Right kidney (tissue), 1 donor: Measurements from ENCODE around the gene SPIN1.

Experiments used
- DNase-seq: peaks from one replicate; pipeline ENCODE4 v3.0.0-alpha.2; 2016

Gene SPIN1

GRCh38 chr9:88435336-88435735 lies 47.1 kb downstream of the SPIN1 start:
- no peak for DNase-seq

- no peak for DNase-seq
Measured at GRCh38 chr9:88436379-88436778, 48.1 kb downstream of the SPIN1 start.

GRCh38 chr9:88437210-88438146 lies 49.2 kb downstream of the SPIN1 start:
- no peak for DNase-seq

- no peak for DNase-seq
Measured at GRCh38 chr9:88438811-88439210, 50.6 kb downstream of the SPIN1 start.

- DNase-seq, result no peak
Measured at GRCh38 chr9:88441301-88442007, 53.2 kb downstream of the SPIN1 start.

GRCh38 chr9:88443480-88444113 lies 55.4 kb downstream of the SPIN1 start:
- DNase-seq, result no peak

- no peak for DNase-seq
Measured at GRCh38 chr9:88446728-88447127, 58.5 kb downstream of the SPIN1 start.

GRCh38 chr9:88447431-88447830 lies 59.2 kb downstream of the SPIN1 start:
- no peak for DNase-seq

- DNase-seq, result no peak
Measured at GRCh38 chr9:88451160-88451559, 62.9 kb downstream of the SPIN1 start.

- no peak for DNase-seq
Measured at GRCh38 chr9:88458716-88459465, 70.6 kb downstream of the SPIN1 start.

- DNase-seq, result no peak
Measured at GRCh38 chr9:88460587-88461332, 72.5 kb downstream of the SPIN1 start.

- no peak for DNase-seq
Measured at GRCh38 chr9:88462191-88462590, 73.9 kb downstream of the SPIN1 start.

GRCh38 chr9:88464851-88465250 lies 76.6 kb downstream of the SPIN1 start:
- DNase-seq, result no peak

- no peak for DNase-seq
Measured at GRCh38 chr9:88468226-88468625, 80.0 kb downstream of the SPIN1 start.

- DNase-seq, result no peak
Measured at GRCh38 chr9:88476491-88477271, 88.4 kb downstream of the SPIN1 start.

- no peak for DNase-seq
Measured at GRCh38 chr9:88477300-88477751, 89.1 kb downstream of the SPIN1 start.

- DNase-seq, result no peak
Measured at GRCh38 chr9:88478246-88478645, 90.0 kb downstream of the SPIN1 start.

GRCh38 chr9:88481933-88482332 lies 93.7 kb downstream of the SPIN1 start:
- no peak for DNase-seq

- no peak for DNase-seq
Measured at GRCh38 chr9:88488166-88488565, 99.9 kb downstream of the SPIN1 start.

- DNase-seq, result no peak
Measured at GRCh38 chr9:88494983-88495721, 106.9 kb downstream of the SPIN1 start.
